Hippocampal formation (tissue), 2 donors: ENCODE measurements around the gene BNIP3.

Source experiments
- DNase-seq, 2 donors: peaks; one replicate each; lab custom pipeline; 2025; lab: John Stamatoyannopoulos, UW

The BNIP3 gene

GRCh38 chr10:131949041-131949862 is 32.5 kb downstream of the BNIP3 start:
- no peak for DNase-seq

GRCh38 chr10:131948501-131948900 is 33.2 kb downstream of the BNIP3 start:
- DNase-seq = no peak

- DNase-seq = no peak
These were observed 33.9 kb downstream of the BNIP3 start for GRCh38 chr10:131947631-131948347.

- DNase-seq = no peak
These were observed 34.8 kb downstream of the BNIP3 start for GRCh38 chr10:131946880-131947279.

DNA sequence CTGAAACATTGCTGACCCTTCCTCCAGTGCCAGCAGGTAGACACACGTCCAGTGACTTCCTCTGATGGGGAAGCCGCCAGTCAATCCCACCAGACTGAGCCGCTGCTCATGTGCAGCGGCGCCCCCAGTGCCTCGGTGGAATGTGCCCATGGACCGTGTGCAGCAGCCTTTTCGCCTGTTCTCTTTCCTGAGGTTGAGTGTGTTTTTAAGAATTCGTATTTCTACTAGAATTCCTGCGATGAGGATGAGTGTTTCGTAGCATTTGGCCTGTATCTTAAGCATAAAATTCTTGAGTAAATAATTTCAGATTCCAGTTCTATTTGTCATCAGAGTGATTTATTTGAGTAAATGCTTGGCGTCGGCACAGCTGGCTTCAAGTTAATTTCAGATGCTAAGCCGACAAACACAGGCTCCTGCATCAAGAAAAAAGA is 35.4 kb downstream of the BNIP3 start:
- DNase-seq = no peak

DNA sequence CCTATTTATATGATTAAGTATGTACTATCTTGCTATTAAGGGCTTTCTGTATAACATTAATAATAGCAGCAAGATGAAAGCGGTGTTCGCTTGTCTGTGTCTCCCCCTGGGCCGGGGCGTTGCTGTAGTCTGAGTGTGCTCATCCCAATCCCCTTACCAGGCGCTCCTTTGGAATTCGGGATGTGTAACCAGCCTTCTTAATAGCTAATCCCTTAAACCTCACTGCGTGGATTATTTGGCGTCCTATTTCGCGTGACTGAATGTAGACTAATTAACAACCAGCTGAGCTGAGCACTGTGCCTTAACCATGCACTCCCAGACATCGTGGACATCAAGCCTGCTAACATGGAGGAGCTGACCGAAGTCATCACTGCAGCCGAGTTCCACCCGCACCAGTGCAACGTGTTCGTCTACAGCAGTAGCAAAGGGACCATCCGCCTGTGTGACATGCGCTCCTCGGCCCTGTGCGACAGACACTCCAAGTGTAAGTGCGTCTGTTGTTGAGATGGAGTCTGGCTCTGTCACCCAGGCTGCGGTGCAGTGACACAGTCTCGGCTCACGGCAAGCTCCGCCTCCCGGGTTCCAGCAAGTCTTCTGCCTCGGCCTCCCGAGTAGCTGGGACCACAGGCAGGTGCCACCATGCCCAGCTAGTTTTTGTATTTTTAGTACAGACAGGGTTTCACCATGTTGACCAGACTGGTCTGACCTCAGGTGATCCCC is 36.6 kb downstream of the BNIP3 start:
- no peak for DNase-seq

GRCh38 chr10:131944412-131944811 is 37.3 kb downstream of the BNIP3 start:
- no peak for DNase-seq

DNA sequence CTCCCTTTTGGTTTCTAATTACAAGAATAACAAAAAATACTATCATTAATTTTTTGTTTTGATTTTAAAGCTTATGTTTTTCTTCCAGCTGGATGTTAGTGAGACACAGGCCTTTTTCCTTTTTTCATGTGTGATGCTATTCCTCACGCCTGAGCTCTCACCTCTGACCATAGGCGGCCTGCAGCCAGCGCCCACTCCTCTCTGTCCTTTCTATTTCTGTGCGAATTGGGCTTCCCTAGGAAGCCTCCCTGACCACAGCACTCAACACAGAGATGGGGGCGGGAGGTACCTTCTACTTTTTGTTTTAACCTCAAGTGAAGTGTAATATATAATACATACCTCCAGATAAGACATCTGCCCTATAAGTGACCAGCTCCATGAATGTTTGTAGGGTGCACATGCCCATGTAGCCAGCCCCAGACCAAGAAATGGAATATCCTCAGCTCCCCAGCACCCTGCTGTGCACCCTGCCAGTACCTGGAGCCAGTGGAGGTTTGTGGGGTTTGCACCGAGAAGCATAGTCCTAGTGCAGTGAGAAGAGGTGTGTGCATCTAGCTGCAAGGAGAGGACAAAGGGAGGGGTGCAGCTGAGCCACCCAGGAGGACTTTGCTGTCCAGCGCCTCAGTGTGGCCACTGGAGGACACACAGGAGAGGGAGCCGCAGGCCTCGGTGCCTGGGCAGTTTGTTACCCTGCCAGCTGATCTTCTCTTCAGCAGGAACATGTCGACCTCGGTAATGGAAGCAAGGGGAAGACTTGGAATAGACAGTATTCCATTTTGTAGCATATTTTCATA is 38.5 kb downstream of the BNIP3 start:
- no peak for DNase-seq

DNA sequence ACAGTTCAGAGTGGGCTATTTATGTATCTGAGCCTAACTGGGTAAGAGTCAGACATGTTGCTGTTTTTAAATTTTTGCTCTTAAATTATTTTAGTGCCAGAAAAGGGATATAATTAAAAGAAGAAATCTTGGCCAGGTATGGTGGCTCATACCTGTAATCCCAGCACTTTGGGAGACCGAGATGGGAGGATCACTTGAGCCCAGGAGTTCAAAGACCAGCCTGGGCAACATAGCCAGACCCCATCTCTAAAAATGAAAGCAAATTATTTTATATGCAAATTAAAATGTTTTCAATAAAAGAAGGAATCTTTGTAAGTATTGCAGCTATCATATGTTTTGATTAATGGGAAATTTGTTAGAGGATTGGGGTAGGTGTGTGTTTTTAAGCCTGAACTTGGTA is 39.3 kb downstream of the BNIP3 start:
- no peak for DNase-seq

- no peak for DNase-seq
These were observed 43.0 kb downstream of the BNIP3 start for GRCh38 chr10:131938681-131939080.

GRCh38 chr10:131937836-131938235 is 43.9 kb downstream of the BNIP3 start:
- DNase-seq = no peak

GRCh38 chr10:131936736-131937135 is 45.0 kb downstream of the BNIP3 start:
- no peak for DNase-seq

DNA sequence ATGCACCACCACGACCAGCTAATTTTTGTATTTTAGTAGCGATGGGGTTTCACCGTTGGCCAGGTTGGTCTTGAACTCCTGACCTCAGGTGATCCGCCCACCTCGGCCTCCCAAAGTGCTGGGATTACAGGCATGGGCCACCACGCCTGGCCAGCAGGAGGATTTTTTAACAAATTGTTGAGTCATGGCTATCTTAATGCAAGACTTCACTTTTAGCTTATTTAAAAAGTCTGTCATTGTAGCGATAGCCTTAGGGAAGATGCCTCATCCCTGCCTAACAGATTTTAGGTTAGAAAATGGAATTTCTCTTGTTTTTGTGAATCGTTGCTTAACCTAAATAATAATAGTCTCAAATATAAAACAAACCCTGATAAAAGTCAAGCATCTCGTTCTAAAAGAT is 45.4 kb downstream of the BNIP3 start:
- no peak for DNase-seq

GRCh38 chr10:131935260-131935659 is 46.5 kb downstream of the BNIP3 start:
- DNase-seq = no peak

DNA sequence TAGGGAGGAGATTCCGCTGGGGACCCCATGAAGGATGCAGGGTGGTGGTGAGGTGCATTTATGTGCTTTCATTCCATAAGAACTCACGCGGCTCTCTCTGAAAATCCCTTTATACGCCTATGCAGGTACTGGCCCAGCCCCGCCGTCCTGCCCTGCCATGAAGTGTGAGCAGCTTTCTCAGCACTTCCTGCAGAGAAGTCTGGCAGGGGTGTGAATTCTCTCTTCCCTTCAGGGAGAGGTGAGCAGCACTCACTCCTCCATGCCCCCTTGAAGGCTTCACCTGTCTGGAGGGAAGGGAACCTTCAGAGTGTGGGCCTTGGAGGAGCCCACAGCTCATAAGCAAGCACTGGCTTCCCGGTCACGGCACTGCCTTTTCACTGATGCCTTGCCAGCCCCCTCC is 47.0 kb downstream of the BNIP3 start:
- no peak for DNase-seq

- no peak for DNase-seq
These were observed 48.0 kb downstream of the BNIP3 start for GRCh38 chr10:131933696-131934086.

DNA sequence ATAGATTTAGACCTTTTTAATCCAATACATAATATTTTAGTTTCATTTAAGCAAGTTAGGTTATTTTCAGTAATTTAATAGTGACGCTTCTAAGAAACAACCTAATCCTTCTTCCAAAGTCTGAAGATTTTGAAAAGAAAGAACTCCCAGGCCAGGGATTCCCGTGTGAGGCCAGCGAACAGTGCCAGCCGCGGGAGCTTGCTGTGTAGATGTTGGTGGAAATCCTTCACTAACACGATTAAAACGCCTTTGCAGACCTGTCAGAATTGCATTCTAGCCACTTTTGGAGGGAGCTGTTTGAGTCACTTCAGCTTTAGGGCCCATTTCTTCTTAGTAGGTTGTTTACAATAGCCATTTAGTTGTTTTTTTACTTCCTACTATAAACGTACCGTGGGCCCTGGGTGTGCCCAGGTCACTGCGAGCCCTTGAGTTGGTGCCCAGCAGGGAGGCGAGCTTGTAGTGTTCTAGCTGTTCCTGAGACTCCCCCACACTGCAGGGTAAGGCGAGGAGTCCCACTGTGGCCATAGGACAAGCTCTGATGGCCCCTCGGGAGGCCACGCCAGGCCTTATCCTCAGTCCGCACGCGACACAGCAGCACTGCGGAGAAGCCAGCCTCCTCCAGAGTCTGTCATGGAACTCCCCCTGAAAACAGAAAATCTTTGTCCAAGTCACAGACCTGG is 48.6 kb downstream of the BNIP3 start:
- DNase-seq = no peak

- DNase-seq = no peak
These were observed 49.7 kb downstream of the BNIP3 start for GRCh38 chr10:131931981-131932380.

DNA sequence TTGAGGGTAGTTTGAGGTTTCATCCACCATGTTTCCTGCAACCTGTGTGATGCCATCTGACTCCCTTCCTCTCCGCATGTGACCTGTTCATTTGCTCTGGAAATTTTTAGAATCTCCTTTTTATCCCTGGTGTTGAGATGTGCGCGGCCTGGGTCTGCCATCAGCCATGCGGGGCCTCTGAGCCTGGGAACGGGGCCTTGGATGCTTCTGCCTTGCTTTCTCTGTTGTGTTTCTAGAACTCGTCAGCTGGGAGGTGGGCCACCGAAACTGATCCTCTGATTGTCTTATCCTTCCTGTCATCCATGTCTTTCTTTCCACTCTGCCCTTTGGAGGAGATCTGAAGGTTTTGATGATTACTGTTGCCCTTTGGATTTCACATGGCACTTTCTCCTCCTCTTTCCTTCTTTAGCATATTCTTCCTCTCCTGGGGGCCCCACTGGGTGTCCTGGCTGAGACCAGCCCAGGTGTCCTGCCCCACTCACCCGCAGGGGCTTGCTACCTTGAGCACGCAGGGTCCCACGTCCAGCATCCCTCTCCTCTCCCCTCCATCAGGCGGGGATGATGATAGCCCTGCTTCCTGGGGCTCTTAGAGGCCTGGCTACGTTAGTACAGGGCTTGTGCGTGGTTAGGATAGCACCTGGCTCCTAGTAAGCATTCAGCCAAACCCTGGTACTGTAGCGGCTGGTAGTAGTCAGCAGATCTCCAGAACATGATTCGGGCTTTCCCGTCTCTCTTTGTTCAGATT is 51.0 kb downstream of the BNIP3 start:
- DNase-seq = no peak

DNA sequence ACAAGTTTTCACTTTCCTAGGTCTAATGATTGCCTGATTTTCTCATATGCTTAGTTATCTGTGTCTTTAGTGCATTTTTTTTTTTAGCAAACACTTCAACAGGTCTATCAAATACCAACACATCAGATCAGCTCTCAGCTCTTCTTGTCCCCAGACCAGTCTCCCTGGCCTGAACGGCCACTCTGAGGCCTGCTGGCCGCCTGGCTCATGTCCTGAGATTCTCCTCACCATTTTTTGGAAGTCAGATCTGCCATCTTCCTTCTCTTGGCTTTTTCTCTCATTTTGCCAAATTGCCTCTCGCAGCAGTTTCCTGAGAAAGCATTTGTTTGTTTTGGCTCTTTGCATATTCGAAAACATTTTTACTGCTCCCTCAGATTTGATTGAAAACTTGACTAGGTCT is 51.6 kb downstream of the BNIP3 start:
- no peak for DNase-seq
